NT2/D1 (cell line): ENCODE data around the gene ABCF2.

Experiments
- SUZ12 ChIP-seq: IDR thresholded peaks from 2 replicates; pipeline ENCODE4 v1.6.1; 2011; ENCODE audit not compliant: insufficient read length, insufficient read depth; ENCODE audit errors: extremely low read depth
- YY1 ChIP-seq: IDR thresholded peaks from 2 replicates; pipeline ENCODE4 v1.6.1; 2011; ENCODE audit not compliant: insufficient read length, insufficient read depth
- ZNF274 ChIP-seq: IDR thresholded peaks from 2 replicates; pipeline ENCODE4 v1.6.1; 2011; ENCODE audit warnings: mild to moderate bottlenecking, low read depth, low read length

- TF ChIP-seq ZNF274: no peak
- no peak for TF ChIP-seq YY1
- TF ChIP-seq SUZ12: no peak
These were observed 25.5 kb upstream of the ABCF2 start for GRCh38 chr7:151252561-151252835.
